Body of pancreas (tissue), 4 donors: ENCODE data around the gene DENND1C.

Source experiments
- CTCF ChIP-seq, 7 experiments: fragments of 450-650 bp in 4 of 7; fragments of 200-600 bp in 3 of 7; sonication (generic) in 3 of 7; IDR thresholded peaks; one replicate each; pipeline ENCODE4 v1.5.1; 2016 to 2019; ENCODE audit warnings: antibody characterized with exemption in 7 of 7
- POLR2A ChIP-seq, 3 donors: fragments of 450-650 bp; IDR thresholded peaks; one replicate each; pipeline ENCODE4 v1.6.1; 2016; ENCODE audit warnings: antibody characterized with exemption in 3 of 3, mild to moderate bottlenecking in 2 of 3

DNA sequence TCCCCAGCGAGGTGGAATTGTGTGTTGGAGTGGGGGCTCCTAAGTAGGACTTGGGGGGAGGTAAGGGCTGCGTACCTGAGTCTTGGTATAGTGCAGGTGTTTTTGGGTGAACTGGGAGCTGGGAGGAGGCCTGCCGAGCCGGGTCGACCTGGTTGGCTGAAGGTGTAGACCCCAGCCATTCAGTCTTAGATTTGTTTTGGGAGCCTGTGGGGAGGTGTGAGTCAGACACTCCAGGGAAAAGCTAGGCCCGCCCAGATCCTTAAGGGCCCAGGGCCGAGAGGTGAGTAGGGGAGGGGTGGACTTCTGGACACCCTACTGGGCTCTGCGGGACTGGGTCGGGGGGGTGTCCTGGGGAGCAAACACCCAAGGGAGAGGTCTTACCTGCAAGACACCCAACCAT, 16.6 kb downstream of the DENND1C start:
- TF ChIP-seq CTCF (IDR thresholded peaks at IDR 0.05) (no peak), POLR2A (IDR thresholded peaks at IDR 0.05) (no peak)
